HCT116 (cell line): ENCODE data around the gene SPAG8. TPM values are rescaled to one million over a fixed set of nuclear protein-coding genes. Genes with fewer than 3 reads are reported as not detected.

Source experiments
- ATAC-seq: fragments of 200-7000 bp; cut with Tn5 transposase; 2 replicates; pipeline ENCODE4 v1.9.1; 2020; ENCODE audit warnings: mild to moderate bottlenecking, moderate library complexity
- BruUV-seq: library from RNA; stranded (reverse); fragments of 400-500 nt; replicated peaks from 2 replicates; lab custom pipeline; 2021; lab: Mats Ljungman, UMichigan
- CTCF ChIA-PET: fragments of 300-600 bp; sonication (Branson Sonifier 250); formaldehyde crosslinking; loops from one replicate; lab custom pipeline; 2021; ENCODE audit warnings: antibody characterized with exemption; lab: Charles Lee
- POLR2A ChIA-PET: fragments of 300-600, 350-600 bp; sonication (Branson Sonifier 250); formaldehyde crosslinking; loops from one replicate; lab custom pipeline; 2021; ENCODE audit warnings: antibody characterized with exemption; lab: Charles Lee
- RAD21 ChIA-PET, 2 experiments: fragments of 300-600 bp; sonication (Branson Sonifier 250); formaldehyde crosslinking; loops; one replicate each; lab custom pipeline; 2023; ENCODE audit warnings: low total read pairs in 2 of 2; ENCODE audit not compliant: uncharacterized antibody in 2 of 2, unreplicated experiment in 2 of 2, low non-redundant PET in 1 of 2; lab: Charles Lee
- DNase-seq: peaks from one replicate; pipeline ENCODE4 v3.0.0-alpha.2; 2010; ENCODE audit warnings: low read depth, low spot score
- H2AFZ ChIP-seq: fragments of 200-600 bp; shearing (Covaris generic), sonication (generic); 2 replicates; pipeline ENCODE4 v1.6.1; 2017; ENCODE audit warnings: low read depth, mixed run types, mixed read lengths, antibody characterized with exemption, low read length; ENCODE audit not compliant: poor library complexity, severe bottlenecking
- H3K27ac ChIP-seq: 2 replicates; pipeline ENCODE4 v1.5.1; 2012; ENCODE audit warnings: low read depth, low read length
- H3K27me3 ChIP-seq: fragments of 200-600 bp; sonication (generic); 2 replicates; pipeline ENCODE4 v1.6.1; 2016; ENCODE audit warnings: mixed run types, low read length, mixed read lengths; ENCODE audit not compliant: insufficient read depth
- H3K36me3 ChIP-seq, 2 experiments: fragments of 200-500 bp in 1 of 2; fragments of 200-600 bp in 1 of 2; sonication (Bioruptor generic) in 1 of 2; sonication (generic) in 1 of 2; 2 replicates each; pipeline versions ENCODE4 v1.5.1 to v1.6.1; 2014 to 2016; ENCODE audit warnings: low read length in 2 of 2, inconsistent platforms in 1 of 2, mixed read lengths in 1 of 2, mixed run types in 1 of 2; ENCODE audit not compliant: insufficient read depth in 2 of 2, control insufficient read depth in 1 of 2
- H3K4me1 ChIP-seq, 2 experiments: fragments of 200-600 bp in 1 of 2; sonication (generic) in 1 of 2; 2 replicates each; pipeline versions ENCODE4 v1.5.1 to v1.6.1; 2012 to 2017; ENCODE audit warnings: low read length in 2 of 2, inconsistent platforms in 1 of 2, mild to moderate bottlenecking in 1 of 2, mixed read lengths in 1 of 2, mixed run types in 1 of 2, moderate library complexity in 1 of 2; ENCODE audit not compliant: insufficient read depth in 2 of 2, control insufficient read depth in 1 of 2
- H3K4me2 ChIP-seq: fragments of 200-600 bp; sonication (generic); 2 replicates; pipeline ENCODE4 v1.6.1; 2017; ENCODE audit warnings: mixed run types, low read length, mixed read lengths
- H3K4me3 ChIP-seq, 2 experiments: fragments of 200-600 bp in 1 of 2; sonication (generic) in 1 of 2; replicated peaks in 1 of 2; 2 replicates each; pipeline ENCODE4 v1.5.1; 2011 to 2016; ENCODE audit warnings: low read length in 2 of 2, control low read depth in 1 of 2, low read depth in 1 of 2, mild to moderate bottlenecking in 1 of 2, mixed read lengths in 1 of 2, mixed run types in 1 of 2
- H3K79me2 ChIP-seq: fragments of 200-600 bp; sonication (generic); 2 replicates; pipeline ENCODE4 v1.6.1; 2017; ENCODE audit warnings: mild to moderate bottlenecking, mixed run types, low read length, moderate library complexity, mixed read lengths; ENCODE audit not compliant: insufficient read depth
- H3K9ac ChIP-seq: fragments of 200-600 bp; sonication (generic); 2 replicates; pipeline ENCODE4 v1.6.1; 2016; ENCODE audit warnings: low read length, mixed read lengths
- H3K9me2 ChIP-seq: fragments of 200-600 bp; sonication (generic), shearing (Covaris generic); 2 replicates; pipeline ENCODE4 v1.6.1; 2017; ENCODE audit warnings: mixed run types, mild to moderate bottlenecking, moderate library complexity; ENCODE audit not compliant: insufficient read depth
- H3K9me3 ChIP-seq, 2 experiments: fragments of 200-500 bp in 1 of 2; fragments of 200-600 bp in 1 of 2; sonication (Bioruptor generic) in 1 of 2; sonication (generic) in 1 of 2; 2 replicates each; pipeline ENCODE4 v1.6.1; 2014 to 2017; ENCODE audit warnings: low read length in 2 of 2, mixed read lengths in 2 of 2, inconsistent platforms in 1 of 2, low read depth in 1 of 2, mild to moderate bottlenecking in 1 of 2, mixed run types in 1 of 2, moderate library complexity in 1 of 2; ENCODE audit not compliant: control insufficient read depth in 1 of 2, insufficient read depth in 1 of 2
- H4K20me1 ChIP-seq: fragments of 200-600 bp; sonication (generic), shearing (Covaris generic); 2 replicates; pipeline ENCODE4 v1.6.1; 2017; ENCODE audit warnings: mixed run types, mild to moderate bottlenecking, moderate library complexity; ENCODE audit not compliant: insufficient read depth
- EGR1 ChIP-seq: IDR thresholded peaks from 2 replicates; pipeline ENCODE4 v1.6.1; 2012; ENCODE audit warnings: low read depth
- EZH2phosphoT487 ChIP-seq: fragments of 200-600 bp; IDR thresholded peaks from 2 replicates; pipeline ENCODE4 v1.6.1; 2018; ENCODE audit warnings: antibody characterized with exemption, borderline replicate concordance
- REST ChIP-seq: IDR thresholded peaks from 2 replicates; pipeline ENCODE4 v1.6.1; 2012; ENCODE audit warnings: low read depth
- SRF ChIP-seq: IDR thresholded peaks from 2 replicates; pipeline ENCODE4 v1.6.1; 2012; ENCODE audit warnings: low read depth
- ZBTB33 ChIP-seq: IDR thresholded peaks from 2 replicates; pipeline ENCODE4 v1.6.1; 2011; ENCODE audit warnings: mild to moderate bottlenecking, low read length, moderate library complexity; ENCODE audit not compliant: insufficient replicate concordance; ENCODE audit errors: extremely low read depth
- intact Hi-C: fragments of 100-400 bp; cut with micrococcal nuclease; formaldehyde crosslinking; loops from 2 replicates; pipeline ENCODE4 v1.10.0; 2022
- total RNA-seq: library from RNA; stranded (reverse); gene quantifications from one replicate; pipeline ENCODE4 v1.2.1, GENCODE V29; 2021; ENCODE audit not compliant: unreplicated experiment

The SPAG8 gene
- total RNA-seq, 1 experiment from 2014 or later: 0.39 TPM

GRCh38 chr9:35856206-35856605 is 44.1 kb upstream of the SPAG8 start:
- Histone ChIP-seq H3K27me3 (peaks cover 3% of the 10 kb centered on the region; the same call in 1 of the 2 replicates), H3K4me1 (no peaks in the 10 kb centered on the region), H2AFZ (no peak overlapping the region), H3K27ac (no peak overlapping the region), H3K4me3 (no peak overlapping the region), H4K20me1 (no peaks in the 10 kb centered on the region), H3K4me2 (no peak overlapping the region), H3K36me3 (no peaks in the 10 kb centered on the region), H3K9me2 (no peaks in the 10 kb centered on the region), H3K9ac (no peak overlapping the region), H3K79me2 (no peaks in the 10 kb centered on the region), H3K9me3 (no peaks in the 10 kb centered on the region)
- ChIA-PET CTCF (interaction anchor here (1.6 kb wide), 1 partner anchor 26 kb away, joined by 5 read pairs; no protein-coding TSS in a partner anchor), POLR2A (no interaction called here), RAD21 (no interaction called here)
- no TSS peak for BruUV-seq
- intact Hi-C loops: no loop called here
- no peak for DNase-seq
- ATAC-seq: no peak
- TF ChIP-seq SRF (no peak), REST (no peak), ZBTB33 (no peak), EGR1 (no peak), EZH2phosphoT487 (no peak)
